Activated T-cell treated with anti-CD3 and anti-CD28 coated beads, Interleukin-2, amount 50 U/mL, for 4 hours (primary cell): ENCODE measurements around the gene SHROOM3. TPM values are rescaled to one million over a fixed set of nuclear protein-coding genes. Genes with fewer than 3 reads are reported as not detected.
A peak's percentile ranks its signal among the peaks of the same experiment; 100 is the strongest.
"Not testable (repeated sequence)": the region's sequence is repeated elsewhere in the genome, so short reads cannot be mapped to it uniquely, and the experiment has no call there.

Experiments
- ATAC-seq, 2 donors: fragments of 200-7000 bp; cut with Tn5 transposase; one replicate each; pipeline ENCODE4 v1.10.0; 2021
- DNase-seq: peaks from one replicate; pipeline ENCODE4 v3.0.0-alpha.2; 2020
- H3K27me3 Mint-ChIP-seq: one replicate; pipeline ENCODE4 v1.8.0; 2021; ENCODE audit warnings: low read depth, mixed read lengths
- H3K36me3 Mint-ChIP-seq: one replicate; pipeline ENCODE4 v1.8.0; 2022; ENCODE audit warnings: mixed read lengths; ENCODE audit not compliant: insufficient read depth
- H3K4me1 Mint-ChIP-seq: one replicate; pipeline ENCODE4 v1.8.0; 2021; ENCODE audit warnings: low read depth, mixed read lengths
- H3K4me3 Mint-ChIP-seq: one replicate; pipeline ENCODE4 v1.8.0; 2021; ENCODE audit warnings: mild to moderate bottlenecking, moderate library complexity, mixed read lengths
- H3K9me3 Mint-ChIP-seq: one replicate; pipeline ENCODE4 v1.8.0; 2021; ENCODE audit warnings: mixed read lengths
- total RNA-seq, 3 donors: library from RNA; stranded (reverse); gene quantifications; one replicate each; pipeline ENCODE4 v1.2.1, GENCODE V29; 2021

SHROOM3 gene
- under 1 TPM; 0.05 to 0.33 (median 0.08) TPM for total RNA-seq

DNA sequence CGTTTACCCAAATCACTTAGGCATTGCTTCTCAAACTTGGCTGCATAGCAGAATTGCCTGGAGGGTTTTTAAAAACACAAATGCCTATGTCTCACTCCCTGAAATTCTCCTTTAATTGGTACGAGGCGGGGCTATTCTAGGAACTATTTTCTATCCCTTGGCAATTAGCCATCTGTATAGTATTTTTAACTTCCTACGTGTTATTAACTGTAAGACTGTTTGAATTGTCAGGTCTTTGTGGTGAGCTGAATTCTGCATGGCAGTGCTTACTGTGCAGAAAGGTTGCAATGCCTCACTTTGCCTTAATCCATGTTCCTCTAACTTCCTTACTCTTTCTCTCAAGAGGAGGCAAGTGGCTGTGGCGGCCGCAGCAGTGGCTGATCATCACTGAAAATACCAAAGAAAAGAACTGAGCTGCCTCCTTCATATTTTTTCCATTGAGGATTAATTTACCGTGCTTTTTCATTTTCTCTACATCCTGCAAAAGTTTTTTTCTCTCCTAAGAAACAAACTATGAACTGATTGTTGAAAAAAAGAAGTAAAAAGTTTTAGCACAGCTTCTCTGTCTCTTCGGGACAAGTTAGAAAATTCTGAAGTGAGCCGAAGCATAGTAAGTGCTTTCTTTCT is at the start of gene SHROOM3:
SHROOM3 (plus strand) TSS at position 329 of the 627 bp plus-strand sequence. CDS start 824 bp downstream, outside the sequence.
- no peak for ATAC-seq
- Mint-ChIP-seq H3K4me3 (no peak within 1 kb of the TSS), H3K9me3 (no peaks in the 10 kb centered on the region), H3K36me3 (no peaks in the 10 kb centered on the region), H3K27me3 (peaks cover 36% of the 10 kb centered on the region), H3K4me1 (peaks cover 1% of the 10 kb centered on the region)
- no peak for DNase-seq

DNA sequence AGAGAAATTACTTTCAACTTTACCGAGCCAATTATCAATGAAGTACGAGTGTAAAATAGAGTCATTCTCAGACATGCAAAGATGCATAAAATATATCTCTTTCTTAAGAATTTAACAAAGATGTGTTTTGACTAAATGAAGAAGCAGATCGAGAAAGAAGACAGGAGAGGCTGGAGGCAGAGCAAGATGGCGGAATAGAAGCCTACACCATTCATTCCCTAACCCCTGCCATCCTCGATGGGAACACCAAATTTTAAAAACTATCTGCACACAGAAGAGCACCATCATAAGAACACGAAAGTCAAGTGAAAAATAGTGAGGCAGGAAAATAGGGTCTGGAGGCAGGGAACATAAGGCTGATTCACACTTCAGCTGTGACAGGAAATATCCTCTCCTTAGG is 49.1 kb upstream of the SHROOM3 start:
- H3K27me3 Mint-ChIP-seq, result peaks cover 26% of the 10 kb centered on the region
- peaks cover 25% of the 10 kb centered on the region for H3K9me3 Mint-ChIP-seq
- H3K4me3 Mint-ChIP-seq, result no peak overlapping the region
- no peaks in the 10 kb centered on the region for H3K4me1 Mint-ChIP-seq
- ATAC-seq (no peak), DNase-seq (no peak)
- H3K36me3 Mint-ChIP-seq, result no peaks in the 10 kb centered on the region

- H3K36me3 Mint-ChIP-seq, result no peaks in the 10 kb centered on the region
- H3K4me1 Mint-ChIP-seq, result no peaks in the 10 kb centered on the region
- H3K4me3 Mint-ChIP-seq, result no peak overlapping the region
- peaks cover 29% of the 10 kb centered on the region for H3K27me3 Mint-ChIP-seq
- peaks cover 25% of the 10 kb centered on the region for H3K9me3 Mint-ChIP-seq
- DNase-seq (no peak), ATAC-seq (no peak)
These were observed 48.3 kb upstream of the SHROOM3 start for GRCh38 chr4:76386566-76387305.

GRCh38 chr4:76388160-76388908 is 46.7 kb upstream of the SHROOM3 start:
- Mint-ChIP-seq H3K27me3 (peaks cover 31% of the 10 kb centered on the region), H3K4me1 (no peaks in the 10 kb centered on the region), H3K9me3 (peaks cover 25% of the 10 kb centered on the region), H3K36me3 (no peaks in the 10 kb centered on the region), H3K4me3 (no peak overlapping the region)
- ATAC-seq, result no peak
- no peak for DNase-seq

- Mint-ChIP-seq H3K4me3 (no peak overlapping the region), H3K4me1 (no peaks in the 10 kb centered on the region), H3K9me3 (peaks cover 6% of the 10 kb centered on the region), H3K27me3 (peaks cover 31% of the 10 kb centered on the region), H3K36me3 (no peaks in the 10 kb centered on the region)
- DNase-seq, result no peak
- ATAC-seq, result peak in 1 of 2 donors; percentile 27
These were observed 33.4 kb upstream of the SHROOM3 start for GRCh38 chr4:76401654-76402053.

DNA sequence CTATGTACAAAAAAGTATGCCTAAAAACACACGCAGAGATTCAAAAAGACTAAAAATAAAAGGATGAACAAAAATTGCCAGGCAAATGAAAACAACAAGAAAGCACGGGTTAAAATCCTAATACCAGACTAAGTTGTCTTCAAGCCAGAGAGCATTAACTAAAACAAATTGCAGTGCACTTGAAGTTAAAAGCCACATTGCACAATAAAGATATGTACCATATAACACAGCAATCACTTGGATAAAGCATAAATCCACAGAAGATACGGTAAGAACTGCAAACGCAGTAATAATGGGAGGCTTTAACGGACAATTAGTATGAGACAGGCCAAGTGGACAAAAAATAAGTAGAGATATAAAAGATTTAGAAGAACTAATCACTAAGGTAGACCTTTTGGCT is 28.9 kb upstream of the SHROOM3 start:
- Mint-ChIP-seq H3K36me3 (no peaks in the 10 kb centered on the region), H3K27me3 (peaks cover 14% of the 10 kb centered on the region), H3K9me3 (no peaks in the 10 kb centered on the region), H3K4me3 (no peak overlapping the region), H3K4me1 (peaks cover 3% of the 10 kb centered on the region)
- DNase-seq, result no peak
- ATAC-seq, result no peak

- no peaks in the 10 kb centered on the region for H3K36me3 Mint-ChIP-seq
- no peak overlapping the region for H3K4me3 Mint-ChIP-seq
- peaks cover 3% of the 10 kb centered on the region for H3K4me1 Mint-ChIP-seq
- H3K9me3 Mint-ChIP-seq, result no peaks in the 10 kb centered on the region
- DNase-seq, result no peak
- ATAC-seq, result peak; percentile 92 to 94
- peaks cover 10% of the 10 kb centered on the region for H3K27me3 Mint-ChIP-seq
These were observed 27.4 kb upstream of the SHROOM3 start for GRCh38 chr4:76407440-76408119.

DNA sequence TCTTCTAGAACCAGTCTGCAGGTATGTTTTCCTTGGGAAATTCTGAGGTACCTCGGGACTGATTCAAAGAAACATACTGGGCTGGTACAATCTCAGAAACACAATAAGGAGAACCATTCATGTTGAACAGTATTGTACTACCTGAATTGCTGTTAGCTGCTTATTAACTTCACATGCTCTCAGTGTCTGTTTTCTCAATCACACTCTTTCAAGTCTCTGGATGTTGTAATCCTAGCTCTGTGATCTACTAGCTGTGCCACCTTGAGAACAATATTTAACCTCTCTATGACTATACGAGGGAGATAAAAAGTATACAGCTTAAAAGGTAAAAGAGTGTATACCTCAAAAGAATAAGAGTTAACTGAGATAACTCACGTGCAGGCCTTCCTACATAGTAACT is 24.4 kb upstream of the SHROOM3 start:
- DNase-seq (no peak), ATAC-seq (no peak)
- Mint-ChIP-seq H3K27me3 (peaks cover 1% of the 10 kb centered on the region), H3K4me3 (no peak overlapping the region), H3K9me3 (no peaks in the 10 kb centered on the region), H3K4me1 (peaks cover 3% of the 10 kb centered on the region), H3K36me3 (no peaks in the 10 kb centered on the region)

DNA sequence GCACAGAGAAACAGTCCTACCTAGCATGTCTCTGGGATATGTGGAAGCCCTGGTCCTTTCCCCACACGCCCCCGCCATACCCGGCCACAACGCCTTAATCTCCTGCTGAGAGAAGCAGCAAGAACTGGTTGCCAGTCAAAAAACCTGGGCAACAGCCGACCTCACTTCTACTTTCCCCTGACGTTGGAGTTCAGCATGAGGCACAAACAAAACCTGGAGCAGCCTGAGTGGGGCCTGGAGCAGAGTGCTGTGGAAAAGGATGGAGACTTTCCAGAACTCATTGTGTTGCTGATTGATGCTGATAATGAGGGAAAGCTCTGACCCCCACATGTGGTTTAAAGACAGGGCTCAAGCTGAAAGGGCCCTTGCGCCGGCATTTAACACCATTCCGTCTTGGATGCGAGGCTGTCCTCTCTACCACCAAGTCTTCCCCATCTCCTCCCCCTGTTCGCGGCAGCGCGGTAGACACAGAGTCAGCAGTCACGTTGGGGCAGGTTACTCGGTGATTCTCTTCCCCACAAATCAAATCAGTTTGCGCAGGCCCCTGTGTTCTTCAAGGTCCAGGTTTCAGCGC is 14.8 kb upstream of the SHROOM3 start:
- peaks cover 23% of the 10 kb centered on the region for H3K27me3 Mint-ChIP-seq
- ATAC-seq (no peak), DNase-seq (no peak)
- H3K36me3 Mint-ChIP-seq, result no peaks in the 10 kb centered on the region
- no peaks in the 10 kb centered on the region for H3K9me3 Mint-ChIP-seq
- H3K4me1 Mint-ChIP-seq, result peaks cover 6% of the 10 kb centered on the region
- H3K4me3 Mint-ChIP-seq, result peak overlapping the region; percentile 68

GRCh38 chr4:76420762-76421581 is 14.1 kb upstream of the SHROOM3 start, which contains the start of gene CCDC158:
Gene CCDC158 (minus strand): TSS chr4:76421141. CDS start chr4:76403207, 17,934 bp downstream.
- Mint-ChIP-seq H3K4me3 (peak within 1 kb of the TSS; percentile 68), H3K36me3 (no peaks in the 10 kb centered on the region), H3K27me3 (peaks cover 27% of the 10 kb centered on the region), H3K9me3 (no peaks in the 10 kb centered on the region), H3K4me1 (peaks cover 6% of the 10 kb centered on the region)
- peak; percentile 76 to 77 for ATAC-seq
- DNase-seq, result no peak

GRCh38 chr4:76423159-76423558 is 11.9 kb upstream of the SHROOM3 start:
- not testable (repeated sequence) for H3K36me3 Mint-ChIP-seq, H3K9me3 Mint-ChIP-seq, ATAC-seq, DNase-seq, H3K4me3 Mint-ChIP-seq, H3K4me1 Mint-ChIP-seq
- H3K27me3 Mint-ChIP-seq, result peaks cover 27% of the 10 kb centered on the region

- H3K4me3 Mint-ChIP-seq, result no peak overlapping the region
- ATAC-seq (no peak), DNase-seq (no peak)
- H3K4me1 Mint-ChIP-seq, result peaks cover 3% of the 10 kb centered on the region
- peaks cover 13% of the 10 kb centered on the region for H3K27me3 Mint-ChIP-seq
- no peaks in the 10 kb centered on the region for H3K9me3 Mint-ChIP-seq
- H3K36me3 Mint-ChIP-seq, result no peaks in the 10 kb centered on the region
These were observed 8.8 kb upstream of the SHROOM3 start for GRCh38 chr4:76426272-76426671.

DNA sequence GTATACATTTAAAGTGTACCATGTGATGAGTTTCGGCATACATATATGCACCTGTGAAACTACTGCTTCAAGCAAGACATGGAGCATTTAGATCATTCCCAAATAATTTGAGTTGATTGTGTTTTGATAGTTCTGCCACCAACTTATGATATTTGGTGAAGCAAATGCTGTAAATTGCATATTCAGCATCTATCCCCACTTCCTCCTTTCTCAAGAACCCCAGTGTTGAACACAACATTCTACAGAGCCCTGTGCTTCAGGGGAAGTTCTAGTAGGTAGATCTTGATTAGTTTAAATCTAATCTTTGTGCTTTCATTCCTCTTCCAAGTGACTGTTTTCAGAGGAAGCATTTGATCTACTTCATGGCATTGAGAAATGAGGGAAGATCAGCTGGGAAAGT is 5.4 kb upstream of the SHROOM3 start:
- DNase-seq (no peak), ATAC-seq (no peak)
- no peaks in the 10 kb centered on the region for H3K36me3 Mint-ChIP-seq
- no peaks in the 10 kb centered on the region for H3K9me3 Mint-ChIP-seq
- H3K4me3 Mint-ChIP-seq, result no peak overlapping the region
- peaks cover 14% of the 10 kb centered on the region for H3K27me3 Mint-ChIP-seq
- H3K4me1 Mint-ChIP-seq, result no peaks in the 10 kb centered on the region
